OCI-LY1 (cell line): ENCODE measurements around the gene PSENEN.

ENCODE experiments used
- EZH2 ChIP-seq: fragments of 200-600 bp; sonication (generic), shearing (Covaris generic); IDR thresholded peaks from 2 replicates; pipeline ENCODE4 v1.8.0; 2017; ENCODE audit warnings: borderline replicate concordance, mixed run types, mild to moderate bottlenecking, antibody characterized with exemption, low read length, moderate library complexity, mixed read lengths
- TF ChIP-seq, protein P1 (sequence below): fragments of 200-600 bp; sonication (generic), shearing (Covaris generic); IDR thresholded peaks from 2 replicates; pipeline ENCODE4 v1.5.1; 2017; ENCODE audit warnings: mild to moderate bottlenecking, antibody characterized with exemption, low read length, moderate library complexity, mixed read lengths

DNA sequence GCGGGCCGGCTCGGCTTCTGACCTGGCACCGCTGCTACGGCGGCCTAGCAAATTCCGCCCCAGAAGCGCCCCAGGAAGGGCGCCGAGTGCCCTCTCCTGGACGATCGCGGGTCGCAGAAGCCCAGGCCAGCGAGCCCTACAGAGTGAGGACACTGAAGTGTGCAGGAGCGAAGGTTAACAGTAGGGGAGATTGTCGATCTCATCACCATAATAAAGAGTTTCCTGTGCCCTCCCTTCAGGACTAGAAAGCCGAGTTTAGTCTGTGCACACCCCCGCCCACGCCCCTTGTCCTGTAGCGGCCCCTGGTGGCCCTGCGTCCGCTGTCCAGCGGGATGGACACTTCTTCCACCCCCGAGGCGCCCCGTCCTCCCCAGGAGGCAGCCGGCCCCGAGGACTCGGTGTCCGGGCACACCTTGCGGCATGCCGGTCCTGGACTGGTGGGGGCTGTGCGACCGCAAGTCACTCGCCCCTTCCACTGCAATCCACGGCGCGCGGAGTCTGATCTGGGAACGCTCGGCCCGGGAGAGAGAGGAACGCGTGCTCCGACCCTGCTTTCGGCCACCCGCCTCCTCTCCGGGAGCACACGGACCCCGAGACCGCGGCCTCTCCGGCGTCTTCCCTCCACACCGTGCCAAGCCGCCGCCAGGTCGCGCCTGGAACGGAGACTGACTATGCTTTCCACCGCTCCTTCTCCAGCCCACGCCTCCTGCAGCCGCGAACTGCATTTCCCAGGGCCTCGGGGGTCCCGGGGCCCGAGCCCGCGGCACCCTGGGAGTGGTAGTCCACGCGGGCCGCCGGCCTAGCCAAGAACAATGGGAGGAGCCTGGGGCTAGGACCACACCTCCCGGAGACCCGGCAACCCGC is 28.4 kb upstream of the PSENEN start:
- TF ChIP-seq, protein P1, sequence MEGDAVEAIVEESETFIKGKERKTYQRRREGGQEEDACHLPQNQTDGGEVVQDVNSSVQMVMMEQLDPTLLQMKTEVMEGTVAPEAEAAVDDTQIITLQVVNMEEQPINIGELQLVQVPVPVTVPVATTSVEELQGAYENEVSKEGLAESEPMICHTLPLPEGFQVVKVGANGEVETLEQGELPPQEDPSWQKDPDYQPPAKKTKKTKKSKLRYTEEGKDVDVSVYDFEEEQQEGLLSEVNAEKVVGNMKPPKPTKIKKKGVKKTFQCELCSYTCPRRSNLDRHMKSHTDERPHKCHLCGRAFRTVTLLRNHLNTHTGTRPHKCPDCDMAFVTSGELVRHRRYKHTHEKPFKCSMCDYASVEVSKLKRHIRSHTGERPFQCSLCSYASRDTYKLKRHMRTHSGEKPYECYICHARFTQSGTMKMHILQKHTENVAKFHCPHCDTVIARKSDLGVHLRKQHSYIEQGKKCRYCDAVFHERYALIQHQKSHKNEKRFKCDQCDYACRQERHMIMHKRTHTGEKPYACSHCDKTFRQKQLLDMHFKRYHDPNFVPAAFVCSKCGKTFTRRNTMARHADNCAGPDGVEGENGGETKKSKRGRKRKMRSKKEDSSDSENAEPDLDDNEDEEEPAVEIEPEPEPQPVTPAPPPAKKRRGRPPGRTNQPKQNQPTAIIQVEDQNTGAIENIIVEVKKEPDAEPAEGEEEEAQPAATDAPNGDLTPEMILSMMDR, result peak; percentile 85
- TF ChIP-seq EZH2, result no peak
